HL-60 (cell line): ENCODE measurements around the gene ENTPD1.

Source experiments
- DNase-seq, 2 experiments: peaks; one replicate each; pipeline ENCODE4 v3.0.0-alpha.2; 2010 to 2020; ENCODE audit warnings: low read depth in 1 of 2, low spot score in 1 of 2
- H3K27ac ChIP-seq: fragments of 250-450 bp; sonication (Bioruptor Pico); replicated peaks from 2 replicates; pipeline ENCODE4 v1.5.1; 2020; ENCODE audit warnings: mild to moderate bottlenecking, moderate library complexity
- H3K27me3 ChIP-seq: fragments of 250-450 bp; sonication (Bioruptor Pico); 2 replicates; pipeline ENCODE4 v1.5.1; 2021; ENCODE audit warnings: mild to moderate bottlenecking, moderate library complexity; ENCODE audit not compliant: insufficient read depth, poor library complexity, severe bottlenecking
- H3K4me3 ChIP-seq: replicated peaks from 2 replicates; pipeline ENCODE4 v1.5.1; 2011; ENCODE audit warnings: mild to moderate bottlenecking, control low read depth, low read length; ENCODE audit not compliant: insufficient read depth
- GABPA ChIP-seq: IDR thresholded peaks from 2 replicates; pipeline ENCODE4 v1.6.1; 2012; ENCODE audit warnings: low read depth
- POLR2AphosphoS5 ChIP-seq: IDR thresholded peaks from 2 replicates; pipeline ENCODE4 v1.6.1; 2012; ENCODE audit warnings: low read depth
- SPI1 ChIP-seq: IDR thresholded peaks from 2 replicates; pipeline ENCODE4 v1.6.1; 2012; ENCODE audit warnings: low read depth, mild to moderate bottlenecking, borderline replicate concordance
- TF ChIP-seq, protein P1 (sequence below): IDR thresholded peaks from one replicate; pipeline ENCODE4 v1.5.1; 2011; ENCODE audit warnings: low read length, control low read depth, inconsistent platforms; ENCODE audit not compliant: insufficient read depth
- TF ChIP-seq, protein P2 (sequence below): IDR thresholded peaks from 2 replicates; pipeline ENCODE4 v1.6.1; 2012; ENCODE audit warnings: low read depth; ENCODE audit not compliant: insufficient replicate concordance

Gene ENTPD1

DNA sequence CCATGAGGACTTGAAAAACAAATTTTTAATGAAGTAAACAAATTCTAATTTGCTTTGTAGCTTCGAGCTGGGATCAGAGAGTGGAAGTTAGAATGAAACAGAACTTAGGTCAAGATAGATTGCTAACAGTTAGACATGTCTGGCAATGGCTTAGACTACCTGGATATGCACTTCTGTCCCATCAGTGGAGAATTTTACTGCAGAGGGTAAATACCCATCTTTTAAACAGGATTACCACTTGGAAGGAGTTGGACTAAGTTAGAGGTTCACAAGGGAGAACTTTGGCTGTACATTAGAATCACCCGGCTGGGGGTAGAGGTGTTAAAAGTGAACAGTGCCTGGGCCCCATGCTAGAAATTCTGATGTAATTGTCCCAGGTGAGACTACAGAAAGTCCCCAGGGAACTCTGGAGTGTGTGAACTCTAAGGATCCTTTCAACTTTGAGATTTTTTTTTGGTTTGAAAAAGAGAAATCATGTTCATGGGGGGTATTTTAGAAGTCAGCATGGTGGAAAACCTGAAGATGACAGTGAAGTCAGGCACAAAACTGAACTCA, 35.5 kb downstream of the ENTPD1 start:
- Histone ChIP-seq H3K27ac (peak overlapping the region; percentile 44), H3K27me3 (no peaks in the 10 kb centered on the region), H3K4me3 (no peak overlapping the region)
- DNase-seq = no peak
- TF ChIP-seq GABPA (no peak), SPI1 (no peak), POLR2AphosphoS5 (no peak)
- TF ChIP-seq, protein P1, sequence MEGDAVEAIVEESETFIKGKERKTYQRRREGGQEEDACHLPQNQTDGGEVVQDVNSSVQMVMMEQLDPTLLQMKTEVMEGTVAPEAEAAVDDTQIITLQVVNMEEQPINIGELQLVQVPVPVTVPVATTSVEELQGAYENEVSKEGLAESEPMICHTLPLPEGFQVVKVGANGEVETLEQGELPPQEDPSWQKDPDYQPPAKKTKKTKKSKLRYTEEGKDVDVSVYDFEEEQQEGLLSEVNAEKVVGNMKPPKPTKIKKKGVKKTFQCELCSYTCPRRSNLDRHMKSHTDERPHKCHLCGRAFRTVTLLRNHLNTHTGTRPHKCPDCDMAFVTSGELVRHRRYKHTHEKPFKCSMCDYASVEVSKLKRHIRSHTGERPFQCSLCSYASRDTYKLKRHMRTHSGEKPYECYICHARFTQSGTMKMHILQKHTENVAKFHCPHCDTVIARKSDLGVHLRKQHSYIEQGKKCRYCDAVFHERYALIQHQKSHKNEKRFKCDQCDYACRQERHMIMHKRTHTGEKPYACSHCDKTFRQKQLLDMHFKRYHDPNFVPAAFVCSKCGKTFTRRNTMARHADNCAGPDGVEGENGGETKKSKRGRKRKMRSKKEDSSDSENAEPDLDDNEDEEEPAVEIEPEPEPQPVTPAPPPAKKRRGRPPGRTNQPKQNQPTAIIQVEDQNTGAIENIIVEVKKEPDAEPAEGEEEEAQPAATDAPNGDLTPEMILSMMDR = no peak
- TF ChIP-seq, protein P2, sequence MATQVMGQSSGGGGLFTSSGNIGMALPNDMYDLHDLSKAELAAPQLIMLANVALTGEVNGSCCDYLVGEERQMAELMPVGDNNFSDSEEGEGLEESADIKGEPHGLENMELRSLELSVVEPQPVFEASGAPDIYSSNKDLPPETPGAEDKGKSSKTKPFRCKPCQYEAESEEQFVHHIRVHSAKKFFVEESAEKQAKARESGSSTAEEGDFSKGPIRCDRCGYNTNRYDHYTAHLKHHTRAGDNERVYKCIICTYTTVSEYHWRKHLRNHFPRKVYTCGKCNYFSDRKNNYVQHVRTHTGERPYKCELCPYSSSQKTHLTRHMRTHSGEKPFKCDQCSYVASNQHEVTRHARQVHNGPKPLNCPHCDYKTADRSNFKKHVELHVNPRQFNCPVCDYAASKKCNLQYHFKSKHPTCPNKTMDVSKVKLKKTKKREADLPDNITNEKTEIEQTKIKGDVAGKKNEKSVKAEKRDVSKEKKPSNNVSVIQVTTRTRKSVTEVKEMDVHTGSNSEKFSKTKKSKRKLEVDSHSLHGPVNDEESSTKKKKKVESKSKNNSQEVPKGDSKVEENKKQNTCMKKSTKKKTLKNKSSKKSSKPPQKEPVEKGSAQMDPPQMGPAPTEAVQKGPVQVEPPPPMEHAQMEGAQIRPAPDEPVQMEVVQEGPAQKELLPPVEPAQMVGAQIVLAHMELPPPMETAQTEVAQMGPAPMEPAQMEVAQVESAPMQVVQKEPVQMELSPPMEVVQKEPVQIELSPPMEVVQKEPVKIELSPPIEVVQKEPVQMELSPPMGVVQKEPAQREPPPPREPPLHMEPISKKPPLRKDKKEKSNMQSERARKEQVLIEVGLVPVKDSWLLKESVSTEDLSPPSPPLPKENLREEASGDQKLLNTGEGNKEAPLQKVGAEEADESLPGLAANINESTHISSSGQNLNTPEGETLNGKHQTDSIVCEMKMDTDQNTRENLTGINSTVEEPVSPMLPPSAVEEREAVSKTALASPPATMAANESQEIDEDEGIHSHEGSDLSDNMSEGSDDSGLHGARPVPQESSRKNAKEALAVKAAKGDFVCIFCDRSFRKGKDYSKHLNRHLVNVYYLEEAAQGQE = no peak

DNA sequence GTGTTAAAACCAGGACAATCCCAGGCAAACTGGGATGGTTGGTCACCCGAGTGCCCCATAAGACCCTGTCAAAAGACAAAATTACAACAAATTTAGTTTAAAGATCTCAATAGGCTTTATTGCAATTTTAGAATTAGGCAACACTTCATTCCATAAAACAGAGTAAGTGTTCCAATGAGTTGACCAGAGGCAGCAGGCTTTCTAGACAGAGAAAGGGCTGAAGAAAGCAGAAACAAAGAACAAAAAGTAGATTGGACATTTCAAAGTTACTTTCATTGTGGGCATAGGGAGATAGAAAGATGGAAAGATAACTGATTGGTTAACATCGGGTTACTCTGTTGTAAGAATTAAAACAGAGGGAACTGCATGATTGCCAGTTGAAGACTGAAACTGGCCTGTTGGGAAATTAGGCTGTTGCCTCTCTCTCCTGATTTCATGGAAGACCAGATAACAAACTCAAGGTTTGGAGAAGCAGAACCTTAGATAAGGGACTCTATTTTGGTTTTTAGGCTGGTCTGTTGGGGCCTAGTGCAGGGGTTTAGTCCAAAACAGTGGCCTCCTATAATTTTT, 36.3 kb downstream of the ENTPD1 start:
- no peaks in the 10 kb centered on the region for H3K27me3 ChIP-seq
- peak; percentile 58 to 74 for DNase-seq
- no peak overlapping the region for H3K4me3 ChIP-seq
- H3K27ac ChIP-seq = peak overlapping the region; percentile 44
- TF ChIP-seq, protein P1 = no peak
- TF ChIP-seq, protein P2 = no peak
- no peak for TF ChIP-seq GABPA
- TF ChIP-seq POLR2AphosphoS5 = no peak
- peak; percentile 26; the same call in 1 of the 2 replicates for TF ChIP-seq SPI1

DNA sequence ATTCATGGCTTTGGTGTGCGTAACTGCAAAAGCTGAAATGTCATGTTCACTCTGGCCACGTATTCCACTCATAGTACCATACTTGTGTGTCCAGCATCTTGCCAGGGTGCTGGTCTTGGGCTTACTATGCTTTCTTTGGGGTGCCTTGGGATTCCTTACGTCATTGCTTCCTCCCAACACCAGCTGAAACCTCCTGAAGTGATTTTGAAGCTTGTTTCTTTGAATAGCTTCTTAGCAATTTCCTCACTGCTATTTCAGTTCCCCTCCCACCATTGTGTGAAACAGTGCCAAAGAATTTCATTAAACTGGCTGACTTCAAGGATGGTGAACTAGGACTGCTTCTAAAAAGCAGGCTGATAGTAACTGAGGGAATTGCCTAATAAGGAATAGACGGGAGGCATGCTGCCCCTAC, 36.9 kb downstream of the ENTPD1 start:
- peak overlapping the region; percentile 44 for H3K27ac ChIP-seq
- TF ChIP-seq POLR2AphosphoS5 (no peak), SPI1 (peak; percentile 27; the same call in 1 of the 2 replicates)
- no peak overlapping the region for H3K4me3 ChIP-seq

DNA sequence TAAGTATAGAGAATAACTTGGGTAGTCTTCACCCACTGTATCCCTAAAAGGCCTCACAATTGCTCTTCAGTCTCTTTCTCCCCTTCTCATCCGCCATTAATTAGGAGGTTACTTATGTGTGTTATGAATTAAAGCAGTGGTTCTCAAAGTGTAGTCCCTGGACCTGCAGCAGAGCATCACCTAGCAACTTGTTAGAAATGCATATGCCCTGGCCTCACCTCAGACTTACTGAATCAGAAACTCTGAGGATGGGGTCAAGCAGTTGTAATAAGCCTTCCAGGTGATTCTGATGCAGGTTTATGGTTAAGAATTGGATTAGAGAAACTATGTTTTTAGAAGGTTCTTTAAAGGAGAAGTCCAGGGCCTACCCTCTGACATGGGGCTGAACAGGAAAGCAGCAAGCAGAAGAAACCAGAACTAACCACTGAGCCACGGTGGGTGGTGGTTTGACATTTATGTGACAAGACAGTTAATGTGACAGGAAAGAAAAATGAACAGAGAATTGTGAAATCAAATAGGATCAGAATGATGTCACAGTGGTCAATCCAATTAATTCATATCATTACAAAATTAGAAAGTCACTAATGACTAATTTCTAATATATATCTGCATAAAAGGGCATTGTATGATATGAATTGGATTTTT, 37.6 kb downstream of the ENTPD1 start:
- peak overlapping the region; percentile 44 for H3K27ac ChIP-seq
- H3K27me3 ChIP-seq = no peaks in the 10 kb centered on the region
- peak; percentile 49 to 87 for DNase-seq

More for the DNA sequence above, 36.9 kb downstream of the ENTPD1 start:
- H3K27me3 ChIP-seq = no peaks in the 10 kb centered on the region
- DNase-seq = peak; percentile 46 to 81

More for the DNA sequence above, 37.6 kb downstream of the ENTPD1 start:
- H3K4me3 ChIP-seq = no peak overlapping the region
- TF ChIP-seq POLR2AphosphoS5 (no peak), SPI1 (peak; percentile 39; the same call in 1 of the 2 replicates)
